ENCODE results near the gene MTUS2.

DNA sequence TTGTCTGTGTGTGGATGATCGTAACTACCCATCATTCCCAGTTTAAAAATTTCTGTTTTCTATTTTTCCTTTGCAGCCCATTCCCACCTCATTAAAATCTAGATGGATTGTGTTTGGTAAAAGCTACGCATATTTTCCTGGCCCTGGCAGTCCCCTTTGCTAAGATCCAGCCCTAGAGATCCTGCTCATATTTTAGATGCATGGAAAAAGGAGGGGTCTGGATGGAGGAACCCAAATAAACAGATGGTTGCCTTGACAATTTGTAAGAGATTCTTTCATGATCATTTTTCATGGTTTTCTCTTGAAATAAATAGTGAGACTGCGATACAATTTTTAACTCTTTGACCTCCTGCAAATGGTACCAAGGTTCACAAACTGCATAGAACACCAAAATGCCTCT lies 601.0 kb downstream of the MTUS2 start:
- TF ChIP-seq ZNF302 (CRISPR knock-in tag; IDR thresholded peaks at IDR 0.05), result no peak
- TF ChIP-seq, protein P1, sequence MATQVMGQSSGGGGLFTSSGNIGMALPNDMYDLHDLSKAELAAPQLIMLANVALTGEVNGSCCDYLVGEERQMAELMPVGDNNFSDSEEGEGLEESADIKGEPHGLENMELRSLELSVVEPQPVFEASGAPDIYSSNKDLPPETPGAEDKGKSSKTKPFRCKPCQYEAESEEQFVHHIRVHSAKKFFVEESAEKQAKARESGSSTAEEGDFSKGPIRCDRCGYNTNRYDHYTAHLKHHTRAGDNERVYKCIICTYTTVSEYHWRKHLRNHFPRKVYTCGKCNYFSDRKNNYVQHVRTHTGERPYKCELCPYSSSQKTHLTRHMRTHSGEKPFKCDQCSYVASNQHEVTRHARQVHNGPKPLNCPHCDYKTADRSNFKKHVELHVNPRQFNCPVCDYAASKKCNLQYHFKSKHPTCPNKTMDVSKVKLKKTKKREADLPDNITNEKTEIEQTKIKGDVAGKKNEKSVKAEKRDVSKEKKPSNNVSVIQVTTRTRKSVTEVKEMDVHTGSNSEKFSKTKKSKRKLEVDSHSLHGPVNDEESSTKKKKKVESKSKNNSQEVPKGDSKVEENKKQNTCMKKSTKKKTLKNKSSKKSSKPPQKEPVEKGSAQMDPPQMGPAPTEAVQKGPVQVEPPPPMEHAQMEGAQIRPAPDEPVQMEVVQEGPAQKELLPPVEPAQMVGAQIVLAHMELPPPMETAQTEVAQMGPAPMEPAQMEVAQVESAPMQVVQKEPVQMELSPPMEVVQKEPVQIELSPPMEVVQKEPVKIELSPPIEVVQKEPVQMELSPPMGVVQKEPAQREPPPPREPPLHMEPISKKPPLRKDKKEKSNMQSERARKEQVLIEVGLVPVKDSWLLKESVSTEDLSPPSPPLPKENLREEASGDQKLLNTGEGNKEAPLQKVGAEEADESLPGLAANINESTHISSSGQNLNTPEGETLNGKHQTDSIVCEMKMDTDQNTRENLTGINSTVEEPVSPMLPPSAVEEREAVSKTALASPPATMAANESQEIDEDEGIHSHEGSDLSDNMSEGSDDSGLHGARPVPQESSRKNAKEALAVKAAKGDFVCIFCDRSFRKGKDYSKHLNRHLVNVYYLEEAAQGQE (IDR thresholded peaks at IDR 0.05), result no peak
